Activated CD8-positive, alpha-beta T cell treated with anti-CD3 and anti-CD28 coated beads for 36 hours (primary cell): ENCODE data around the gene THAP3. TPM values are rescaled to one million over a fixed set of nuclear protein-coding genes. Genes with fewer than 3 reads are reported as not detected.

Source experiments
- ATAC-seq: fragments of 200-7000 bp; cut with Tn5 transposase; one replicate; pipeline ENCODE4 v1.10.0; 2021; ENCODE audit warnings: mild to moderate bottlenecking, moderate library complexity
- CTCF ChIA-PET: fragments of 350-600 bp; sonication (Branson Sonifier 250); formaldehyde crosslinking; loops from one replicate; lab custom pipeline; 2021; ENCODE audit warnings: antibody characterized with exemption; lab: Charles Lee
- POLR2A ChIA-PET: fragments of 350-600 bp; sonication (Branson Sonifier 250); formaldehyde crosslinking; loops from one replicate; lab custom pipeline; 2021; ENCODE audit warnings: antibody characterized with exemption; lab: Charles Lee
- DNase-seq: peaks from one replicate; pipeline ENCODE4 v3.0.0-alpha.2; 2020
- H3K27ac Mint-ChIP-seq: one replicate; pipeline ENCODE4 v1.8.0; 2021; ENCODE audit warnings: mild to moderate bottlenecking, mixed read lengths
- H3K27me3 Mint-ChIP-seq: one replicate; pipeline ENCODE4 v1.8.0; 2021; ENCODE audit warnings: mixed read lengths
- H3K36me3 Mint-ChIP-seq: one replicate; pipeline ENCODE4 v1.8.0; 2021; ENCODE audit warnings: low read depth, mixed read lengths
- H3K4me1 Mint-ChIP-seq: one replicate; pipeline ENCODE4 v1.8.0; 2021; ENCODE audit warnings: low read depth, mixed read lengths
- H3K4me3 Mint-ChIP-seq: one replicate; pipeline ENCODE4 v1.8.0; 2021; ENCODE audit warnings: mild to moderate bottlenecking, moderate library complexity, mixed read lengths
- H3K9me3 Mint-ChIP-seq: one replicate; pipeline ENCODE4 v1.8.0; 2021; ENCODE audit warnings: mixed read lengths
- CTCF ChIP-seq: fragments of 200-600 bp; IDR thresholded peaks from one replicate; pipeline ENCODE4 v1.8.0; 2022; ENCODE audit warnings: antibody characterized with exemption, mild to moderate bottlenecking
- intact Hi-C: fragments of 100-400 bp; cut with micrococcal nuclease; formaldehyde crosslinking; loops from one replicate; pipeline ENCODE4 v1.10.0; 2022
- total RNA-seq, 2 experiments: library from RNA; stranded (reverse); gene quantifications; one replicate each; pipeline ENCODE4 v1.2.3, GENCODE V29; 2021

The THAP3 gene
- total RNA-seq, 2 experiments from 2014 or later = 19.0 to 24.5 TPM

GRCh38 chr1:6594977-6595740, 29.5 kb upstream of the THAP3 start:
- no peak for TF ChIP-seq CTCF
- intact Hi-C loops = no loop called here
- no peak for ATAC-seq
- peaks cover 44% of the 10 kb centered on the region for H3K4me1 Mint-ChIP-seq
- H3K36me3 Mint-ChIP-seq = peaks cover 46% of the 10 kb centered on the region
- H3K4me3 Mint-ChIP-seq = no peak overlapping the region
- H3K27ac Mint-ChIP-seq = peak overlapping the region; percentile 59
- DNase-seq = no peak
- ChIA-PET POLR2A (interaction anchor here (1.4 kb wide), 1 partner anchor 41 kb away, joined by 3 read pairs; the partner anchor contains the start of gene NOL9), CTCF (no interaction called here)
- H3K27me3 Mint-ChIP-seq = no peaks in the 10 kb centered on the region
- no peaks in the 10 kb centered on the region for H3K9me3 Mint-ChIP-seq

GRCh38 chr1:6596351-6596750, 28.3 kb upstream of the THAP3 start:
- intact Hi-C loops = no loop called here
- ChIA-PET CTCF (no interaction called here), POLR2A (interaction anchor here (1.3 kb wide), 1 partner anchor 11 kb away, joined by 3 read pairs; no protein-coding TSS in a partner anchor)
- H3K36me3 Mint-ChIP-seq = peaks cover 51% of the 10 kb centered on the region
- no peak for DNase-seq
- TF ChIP-seq CTCF = no peak
- H3K4me1 Mint-ChIP-seq = peaks cover 41% of the 10 kb centered on the region
- no peaks in the 10 kb centered on the region for H3K27me3 Mint-ChIP-seq
- no peaks in the 10 kb centered on the region for H3K9me3 Mint-ChIP-seq
- ATAC-seq = no peak
- no peak overlapping the region for H3K27ac Mint-ChIP-seq
- H3K4me3 Mint-ChIP-seq = no peak overlapping the region

- ChIA-PET POLR2A (interaction anchor here (1.3 to 3.1 kb wide), 2 partner anchors 8 to 11 kb away, joined by 3 to 13 read pairs; no protein-coding TSS in a partner anchor), CTCF (interaction anchor here (1.1 kb wide), 1 partner anchor 43 kb away, joined by 4 read pairs; the partner anchor contains the start of gene NOL9)
- DNase-seq (no peak), ATAC-seq (no peak)
- Mint-ChIP-seq H3K4me1 (peaks cover 36% of the 10 kb centered on the region), H3K27ac (no peak overlapping the region), H3K27me3 (no peaks in the 10 kb centered on the region), H3K36me3 (peaks cover 52% of the 10 kb centered on the region), H3K9me3 (no peaks in the 10 kb centered on the region), H3K4me3 (no peak overlapping the region)
- no peak for TF ChIP-seq CTCF
- intact Hi-C loops = no loop called here
These were observed 27.5 kb upstream of the THAP3 start for GRCh38 chr1:6596886-6597776.

- Mint-ChIP-seq H3K4me1 (peaks cover 33% of the 10 kb centered on the region), H3K9me3 (no peaks in the 10 kb centered on the region), H3K27ac (no peak overlapping the region), H3K36me3 (peaks cover 52% of the 10 kb centered on the region), H3K4me3 (no peak overlapping the region), H3K27me3 (no peaks in the 10 kb centered on the region)
- intact Hi-C loops = no loop called here
- DNase-seq (no peak), ATAC-seq (no peak)
- ChIA-PET CTCF (interaction anchor here (1.1 kb wide), 1 partner anchor 43 kb away, joined by 4 read pairs; the partner anchor contains the start of gene NOL9), POLR2A (interaction anchor here (3.1 kb wide), 1 partner anchor 9 kb away, joined by 13 read pairs; no protein-coding TSS in a partner anchor)
- no peak for TF ChIP-seq CTCF
These were observed 26.9 kb upstream of the THAP3 start for GRCh38 chr1:6597777-6598131.
